Stimulated activated memory B cell treated with anti-CD40 and anti-IgM and Interleukin-4, amounts not matched to agents 10 μg/mL and 1 μg/mL and 100 μg/mL, for 72 hours (primary cell): ENCODE data around the gene CASQ2.
"Not testable (repeated sequence)": the region's sequence is repeated elsewhere in the genome, so short reads cannot be mapped to it uniquely, and the experiment has no call there.

Experiments
- ATAC-seq: fragments of 150-1000 bp; cut with Tn5 transposase; 2 replicates; pipeline ENCODE4 v1.10.0; 2021
- H3K27ac Mint-ChIP-seq: one replicate; pipeline ENCODE4 v1.8.0; 2022; ENCODE audit warnings: mild to moderate bottlenecking, mixed read lengths
- H3K27me3 Mint-ChIP-seq: one replicate; pipeline ENCODE4 v1.8.0; 2022; ENCODE audit warnings: mixed read lengths
- H3K36me3 Mint-ChIP-seq: one replicate; pipeline ENCODE4 v1.8.0; 2022; ENCODE audit warnings: mixed read lengths
- H3K4me1 Mint-ChIP-seq: one replicate; pipeline ENCODE4 v1.8.0; 2022; ENCODE audit warnings: mixed read lengths
- H3K4me3 Mint-ChIP-seq: one replicate; pipeline ENCODE4 v1.8.0; 2022; ENCODE audit warnings: mild to moderate bottlenecking, moderate library complexity, mixed read lengths
- H3K9me3 Mint-ChIP-seq: one replicate; pipeline ENCODE4 v1.8.0; 2022; ENCODE audit warnings: mixed read lengths

Gene CASQ2

GRCh38 chr1:115791816-115792215 is 23.3 kb upstream of the CASQ2 start:
- Mint-ChIP-seq H3K4me3 (no peak overlapping the region), H3K27me3 (peaks cover 29% of the 10 kb centered on the region), H3K36me3 (no peaks in the 10 kb centered on the region), H3K27ac (no peak overlapping the region), H3K4me1 (no peaks in the 10 kb centered on the region), H3K9me3 (peaks cover 1% of the 10 kb centered on the region)
- ATAC-seq: no peak

- Mint-ChIP-seq H3K36me3 (no peaks in the 10 kb centered on the region), H3K27ac (no peak overlapping the region), H3K9me3 (peaks cover 3% of the 10 kb centered on the region), H3K27me3 (peaks cover 29% of the 10 kb centered on the region), H3K4me1 (no peaks in the 10 kb centered on the region), H3K4me3 (no peak overlapping the region)
- ATAC-seq: no peak
Observed at GRCh38 chr1:115790846-115791245, 22.3 kb upstream of the CASQ2 start.

DNA sequence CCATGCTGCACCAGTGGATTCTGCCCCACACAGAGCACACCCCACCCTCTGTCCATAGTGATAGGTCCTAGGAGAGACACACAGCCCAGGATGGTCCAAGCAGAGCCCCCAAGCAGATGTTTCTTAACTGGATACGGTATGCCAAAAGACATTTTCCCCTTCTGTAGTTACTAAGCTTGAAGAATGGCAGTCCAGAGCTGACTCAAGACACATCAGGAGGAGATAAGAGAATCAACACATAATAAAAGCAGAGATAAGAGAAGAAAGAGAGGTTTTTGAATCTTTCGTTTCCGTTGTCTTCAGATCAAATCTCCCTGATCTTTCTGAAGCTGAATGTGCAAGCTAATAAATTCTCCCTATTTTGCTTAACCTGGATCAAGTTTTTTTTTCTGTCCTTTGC is 21.8 kb upstream of the CASQ2 start:
- no peak overlapping the region for H3K4me3 Mint-ChIP-seq
- H3K27me3 Mint-ChIP-seq: peaks cover 25% of the 10 kb centered on the region
- H3K9me3 Mint-ChIP-seq: peaks cover 3% of the 10 kb centered on the region
- no peaks in the 10 kb centered on the region for H3K36me3 Mint-ChIP-seq
- no peak for ATAC-seq
- no peaks in the 10 kb centered on the region for H3K4me1 Mint-ChIP-seq
- no peak overlapping the region for H3K27ac Mint-ChIP-seq

- Mint-ChIP-seq H3K4me3 (no peak overlapping the region), H3K36me3 (no peaks in the 10 kb centered on the region), H3K27me3 (peaks cover 34% of the 10 kb centered on the region), H3K4me1 (no peaks in the 10 kb centered on the region), H3K27ac (no peak overlapping the region), H3K9me3 (peaks cover 6% of the 10 kb centered on the region)
- ATAC-seq: no peak
Observed at GRCh38 chr1:115783311-115783710, 14.8 kb upstream of the CASQ2 start.

DNA sequence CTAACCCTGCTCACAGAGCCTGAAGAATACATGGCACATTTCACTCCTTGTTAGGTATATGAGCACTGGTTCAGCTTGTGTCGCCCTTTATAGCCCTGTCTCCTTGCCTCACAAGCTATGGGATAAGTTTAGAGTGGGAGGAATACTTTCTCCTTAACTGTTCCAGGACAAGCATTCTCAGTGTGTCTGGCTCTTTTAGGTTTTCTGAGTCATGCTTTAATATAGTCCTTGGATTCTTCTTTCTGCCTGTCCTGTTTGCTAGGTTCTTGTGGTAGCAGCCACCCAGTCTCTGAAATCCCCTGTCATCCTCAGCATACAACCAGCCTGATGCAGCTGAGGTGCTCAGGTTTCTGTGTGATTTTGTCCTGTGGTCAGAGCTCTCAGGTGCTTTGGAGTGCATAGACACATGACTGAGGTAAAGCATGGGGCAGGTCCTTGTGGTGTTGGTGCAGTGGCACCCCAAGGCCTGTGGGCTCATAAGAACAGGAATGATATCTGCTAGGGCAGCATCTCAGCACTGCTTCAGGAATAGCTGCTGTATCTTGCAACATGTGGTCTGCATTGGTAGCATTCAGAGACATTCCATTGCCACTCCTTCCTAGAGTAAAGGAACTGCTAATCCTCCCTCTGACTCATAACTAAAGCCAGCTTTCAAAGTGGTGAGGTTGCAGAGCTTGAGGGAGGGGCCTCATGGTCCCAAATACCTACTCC is 14.2 kb upstream of the CASQ2 start:
- no peak overlapping the region for H3K4me3 Mint-ChIP-seq
- peaks cover 6% of the 10 kb centered on the region for H3K9me3 Mint-ChIP-seq
- no peaks in the 10 kb centered on the region for H3K36me3 Mint-ChIP-seq
- peaks cover 37% of the 10 kb centered on the region for H3K27me3 Mint-ChIP-seq
- H3K4me1 Mint-ChIP-seq: no peaks in the 10 kb centered on the region
- no peak for ATAC-seq
- H3K27ac Mint-ChIP-seq: no peak overlapping the region

GRCh38 chr1:115781851-115782250 is 13.3 kb upstream of the CASQ2 start:
- no peak for ATAC-seq
- peaks cover 5% of the 10 kb centered on the region for H3K9me3 Mint-ChIP-seq
- H3K4me1 Mint-ChIP-seq: no peaks in the 10 kb centered on the region
- H3K36me3 Mint-ChIP-seq: no peaks in the 10 kb centered on the region
- H3K27ac Mint-ChIP-seq: no peak overlapping the region
- H3K4me3 Mint-ChIP-seq: no peak overlapping the region
- peaks cover 43% of the 10 kb centered on the region for H3K27me3 Mint-ChIP-seq

DNA sequence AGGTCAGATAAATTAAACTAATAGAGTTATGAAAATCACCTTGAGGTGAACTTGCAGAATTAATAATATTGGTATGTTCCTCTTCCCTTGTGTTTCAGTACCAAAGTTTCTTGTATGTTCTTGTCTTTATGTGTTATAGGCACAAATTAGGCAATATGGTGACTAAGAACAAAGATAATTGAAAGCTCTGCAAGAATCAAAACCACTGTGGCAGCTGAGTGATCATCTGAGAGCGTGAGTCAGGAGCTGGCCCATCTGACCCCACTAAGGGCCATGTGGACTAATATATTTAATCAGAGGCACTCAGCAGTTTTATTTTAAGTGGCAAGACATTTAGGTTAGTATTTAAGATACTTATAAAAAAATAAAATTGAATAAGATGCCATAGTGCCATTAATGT is 12.8 kb upstream of the CASQ2 start:
- Mint-ChIP-seq H3K9me3 (peaks cover 3% of the 10 kb centered on the region), H3K36me3 (no peaks in the 10 kb centered on the region), H3K4me1 (no peaks in the 10 kb centered on the region), H3K27ac (no peak overlapping the region), H3K4me3 (no peak overlapping the region), H3K27me3 (peaks cover 43% of the 10 kb centered on the region)
- ATAC-seq: no peak

GRCh38 chr1:115780655-115781054 is 12.1 kb upstream of the CASQ2 start:
- not testable (repeated sequence) for H3K4me3 Mint-ChIP-seq, H3K36me3 Mint-ChIP-seq, H3K4me1 Mint-ChIP-seq, H3K9me3 Mint-ChIP-seq, H3K27ac Mint-ChIP-seq, ATAC-seq
- H3K27me3 Mint-ChIP-seq: peaks cover 43% of the 10 kb centered on the region

- H3K27ac Mint-ChIP-seq, H3K4me3 Mint-ChIP-seq, ATAC-seq, H3K4me1 Mint-ChIP-seq, H3K36me3 Mint-ChIP-seq, H3K9me3 Mint-ChIP-seq: not testable (repeated sequence)
- H3K27me3 Mint-ChIP-seq: peaks cover 43% of the 10 kb centered on the region
Observed at GRCh38 chr1:115779075-115779474, 10.6 kb upstream of the CASQ2 start.

DNA sequence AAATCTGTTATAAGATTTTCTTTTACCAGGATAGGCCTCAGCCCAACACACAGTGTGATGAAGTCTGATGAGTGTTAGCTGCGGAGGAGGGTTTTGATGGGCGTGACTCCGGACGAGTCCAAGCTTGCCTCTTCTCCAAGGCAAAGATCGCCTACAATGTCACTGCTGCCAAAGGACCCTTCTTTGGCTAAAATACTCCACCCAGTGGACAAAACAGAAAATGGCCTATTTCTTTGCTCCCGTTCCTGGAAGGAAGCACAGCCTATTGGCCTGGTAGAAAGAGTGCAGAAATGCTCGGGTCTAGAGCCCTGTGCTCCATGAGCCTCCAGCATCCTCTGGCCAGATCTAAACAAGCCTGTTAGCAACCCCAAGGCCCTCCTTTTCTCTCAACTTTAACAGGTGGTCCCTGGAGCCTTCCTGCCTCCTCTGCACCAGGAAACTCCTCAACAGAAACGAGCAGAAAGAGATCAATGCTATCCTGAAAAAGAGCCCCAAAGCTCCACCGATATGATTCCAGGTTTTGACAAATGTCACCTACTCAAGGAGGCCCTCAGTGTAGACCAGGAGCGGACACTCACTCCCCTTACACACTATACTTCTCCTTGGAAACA is 3.4 kb upstream of the CASQ2 start:
- Mint-ChIP-seq H3K27me3 (peaks cover 18% of the 10 kb centered on the region), H3K9me3 (no peaks in the 10 kb centered on the region), H3K4me1 (no peaks in the 10 kb centered on the region), H3K27ac (no peak overlapping the region), H3K36me3 (no peaks in the 10 kb centered on the region), H3K4me3 (no peak overlapping the region)
- ATAC-seq: peak; percentile 43

- no peak for ATAC-seq
- Mint-ChIP-seq H3K9me3 (no peaks in the 10 kb centered on the region), H3K36me3 (no peaks in the 10 kb centered on the region), H3K27ac (no peak overlapping the region), H3K4me3 (no peak overlapping the region), H3K4me1 (no peaks in the 10 kb centered on the region), H3K27me3 (peaks cover 18% of the 10 kb centered on the region)
Observed at GRCh38 chr1:115771094-115771846, 2.8 kb upstream of the CASQ2 start.

DNA sequence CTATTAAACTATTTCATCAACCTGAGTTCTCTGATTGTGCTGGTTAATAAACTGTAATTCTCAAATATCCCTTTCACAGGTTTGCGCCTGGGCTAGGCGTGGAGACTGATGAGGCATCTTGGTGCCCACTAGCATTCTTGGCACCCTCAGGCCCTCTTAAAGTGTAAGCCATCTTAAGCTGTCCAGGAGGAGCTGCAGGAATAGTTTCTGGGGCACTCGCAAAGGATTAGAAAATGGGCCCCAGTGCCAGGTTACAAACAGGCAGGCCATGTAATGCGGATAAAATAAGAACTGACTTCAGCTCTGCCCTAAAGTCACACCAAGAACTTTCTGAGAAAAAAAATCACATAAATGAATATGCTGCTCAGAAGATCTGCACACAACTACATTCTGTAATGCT is 1.1 kb downstream of the CASQ2 start:
- no peak for ATAC-seq
- Mint-ChIP-seq H3K4me3 (no peak overlapping the region), H3K27ac (no peak overlapping the region), H3K36me3 (no peaks in the 10 kb centered on the region), H3K9me3 (no peaks in the 10 kb centered on the region), H3K27me3 (peaks cover 14% of the 10 kb centered on the region), H3K4me1 (no peaks in the 10 kb centered on the region)

GRCh38 chr1:115765091-115765490 is 3.4 kb downstream of the CASQ2 start:
- Mint-ChIP-seq H3K27me3 (peaks cover 9% of the 10 kb centered on the region), H3K4me1 (no peaks in the 10 kb centered on the region), H3K36me3 (no peaks in the 10 kb centered on the region), H3K4me3 (no peak overlapping the region), H3K9me3 (no peaks in the 10 kb centered on the region), H3K27ac (no peak overlapping the region)
- ATAC-seq: no peak

DNA sequence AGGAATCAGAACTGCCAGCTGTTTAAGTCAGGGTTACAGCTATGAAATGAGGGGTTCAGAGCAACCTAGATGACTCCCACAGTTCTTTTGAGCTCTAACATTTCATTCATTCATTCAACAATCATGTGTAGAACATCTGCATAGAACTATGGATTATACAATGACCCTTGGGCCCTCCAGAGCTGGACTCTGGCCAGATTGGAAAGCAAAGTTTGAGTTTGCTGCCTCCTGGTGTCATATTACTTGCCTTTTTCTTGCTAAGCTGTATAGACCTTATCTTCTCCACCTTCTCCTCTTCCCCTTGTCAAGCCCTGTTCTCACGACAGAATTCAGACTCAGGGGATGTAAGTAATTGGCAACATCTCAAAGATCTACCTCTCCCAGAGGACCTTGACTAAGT is 4.0 kb downstream of the CASQ2 start:
- Mint-ChIP-seq H3K9me3 (peaks cover 3% of the 10 kb centered on the region), H3K36me3 (no peaks in the 10 kb centered on the region), H3K4me1 (no peaks in the 10 kb centered on the region), H3K27me3 (peaks cover 9% of the 10 kb centered on the region), H3K27ac (no peak overlapping the region), H3K4me3 (no peak overlapping the region)
- ATAC-seq: no peak

- Mint-ChIP-seq H3K9me3 (peaks cover 5% of the 10 kb centered on the region), H3K4me1 (no peaks in the 10 kb centered on the region), H3K4me3 (no peak overlapping the region), H3K27me3 (peaks cover 9% of the 10 kb centered on the region), H3K36me3 (no peaks in the 10 kb centered on the region), H3K27ac (no peak overlapping the region)
- ATAC-seq: no peak
Observed at GRCh38 chr1:115762779-115763178, 5.7 kb downstream of the CASQ2 start.
